Endodermal cell (in vitro differentiated cells): ENCODE data around the gene CCND1. TPM values are rescaled to one million over a fixed set of nuclear protein-coding genes. Genes with fewer than 3 reads are reported as not detected.

ENCODE experiments used
- DNase-seq: peaks from one replicate; pipeline ENCODE4 v3.0.0-alpha.2; 2017
- H3K27ac ChIP-seq: 2 replicates; pipeline ENCODE4 v1.5.1; 2013; ENCODE audit warnings: mild to moderate bottlenecking, low read depth, low read length, moderate library complexity
- H3K27me3 ChIP-seq: 2 replicates; pipeline ENCODE4 v1.6.1; 2013; ENCODE audit warnings: mild to moderate bottlenecking, low read length, moderate library complexity; ENCODE audit not compliant: insufficient read depth, control insufficient read depth, poor library complexity, severe bottlenecking
- H3K36me3 ChIP-seq: 2 replicates; pipeline ENCODE4 v1.7.0; 2013; ENCODE audit warnings: mild to moderate bottlenecking, low read length, moderate library complexity; ENCODE audit not compliant: control insufficient read depth, insufficient read depth
- H3K4me1 ChIP-seq: one replicate; pipeline ENCODE4 v1.7.0; 2013; ENCODE audit warnings: low read length; ENCODE audit not compliant: control insufficient read depth, insufficient read depth
- H3K4me3 ChIP-seq: 2 replicates; pipeline ENCODE4 v1.5.1; 2013; ENCODE audit warnings: mild to moderate bottlenecking, low read length, moderate library complexity
- H3K9ac ChIP-seq: 2 replicates; pipeline ENCODE4 v1.6.1; 2013; ENCODE audit warnings: mild to moderate bottlenecking, low read length, moderate library complexity; ENCODE audit not compliant: poor library complexity, severe bottlenecking; ENCODE audit errors: extremely low read depth
- H3K9me3 ChIP-seq: 2 replicates; pipeline ENCODE4 v1.6.1; 2013; ENCODE audit warnings: mild to moderate bottlenecking, low read length, moderate library complexity; ENCODE audit not compliant: control insufficient read depth
- H3K27ac Mint-ChIP-seq: 2 replicates; pipeline ENCODE4 v1.8.0; 2020; ENCODE audit warnings: mixed read lengths
- H3K27me3 Mint-ChIP-seq: 2 replicates; pipeline ENCODE4 v1.8.0; 2021; ENCODE audit warnings: mild to moderate bottlenecking, mixed read lengths; ENCODE audit not compliant: insufficient read depth
- H3K36me3 Mint-ChIP-seq: 2 replicates; pipeline ENCODE4 v1.8.0; 2020; ENCODE audit warnings: low read depth, mixed read lengths
- H3K4me1 Mint-ChIP-seq: 2 replicates; pipeline ENCODE4 v1.8.0; 2020; ENCODE audit warnings: mixed read lengths
- H3K4me3 Mint-ChIP-seq: 2 replicates; pipeline ENCODE4 v1.8.0; 2020; ENCODE audit warnings: mild to moderate bottlenecking, moderate library complexity, mixed read lengths
- H3K9me3 Mint-ChIP-seq: 2 replicates; pipeline ENCODE4 v1.8.0; 2020; ENCODE audit warnings: mild to moderate bottlenecking, mixed read lengths
- WGBS, 2 experiments: methylation state at CpG; one replicate each; pipeline versions ENCODE4 v1.1.5 to v1.1.7; 2013; ENCODE audit warnings: missing lambda C conversion rate in 2 of 2, mixed read lengths in 1 of 2; ENCODE audit not compliant: insufficient coverage in 1 of 2, insufficient read length in 1 of 2; 5-methylcytosine and 5-hydroxymethylcytosine counted together
- total RNA-seq, 2 donors: library from RNA; stranded (reverse); fragmentation: NEBNext Ultra II Directional in 1 of 2; extraction: Animal tissue kit (Norgen Biotek cat#: 25700) in 1 of 2; gene quantifications; 2 replicates in 1 of 2; 3 replicates in 1 of 2; pipeline ENCODE4 v1.2.1, GENCODE V29; 2021
- TF ChIP-seq, protein P1 (sequence below): fragments of 200-600 bp; sonication (generic); conservative IDR thresholded peaks from 2 replicates; pipeline ENCODE4 v1.5.0; 2021; ENCODE audit warnings: antibody characterized with exemption, mild to moderate bottlenecking

Gene CCND1
- total RNA-seq, 2 donors from 2014 or later, result 65.7 to 214 TPM

DNA sequence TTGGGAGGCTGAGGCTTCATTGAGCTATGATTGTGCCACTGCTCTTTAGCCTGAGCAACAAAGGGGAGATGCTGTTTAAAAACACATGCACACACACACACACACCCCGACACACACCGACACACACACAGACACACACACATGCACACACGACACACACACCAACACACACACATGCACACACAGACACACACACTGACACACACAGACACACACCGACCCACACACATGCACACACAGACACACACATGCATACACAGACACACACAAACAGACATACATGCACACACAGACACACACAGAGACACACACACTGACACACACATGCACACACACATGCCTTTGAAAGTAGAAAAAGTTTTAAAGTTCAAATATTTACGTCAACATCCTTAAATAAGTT lies 39.7 kb downstream of the CCND1 start:
- Mint-ChIP-seq H3K9me3 (no peaks in the 10 kb centered on the region), H3K4me3 (no peak overlapping the region), H3K27me3 (peaks cover 10% of the 10 kb centered on the region), H3K4me1 (no peaks in the 10 kb centered on the region), H3K27ac (no peak overlapping the region), H3K36me3 (no peaks in the 10 kb centered on the region)
- Histone ChIP-seq H3K9ac (no peak overlapping the region), H3K4me3 (no peak overlapping the region), H3K27ac (no peak overlapping the region), H3K27me3 (peaks cover 7% of the 10 kb centered on the region), H3K9me3 (peaks cover 4% of the 10 kb centered on the region), H3K36me3 (no peaks in the 10 kb centered on the region), H3K4me1 (no peaks in the 10 kb centered on the region)
- WGBS, 2 experiments, result 80 to 87% methylated on average over 1 to 5 of the region's 5 CpGs
- TF ChIP-seq, protein P1, sequence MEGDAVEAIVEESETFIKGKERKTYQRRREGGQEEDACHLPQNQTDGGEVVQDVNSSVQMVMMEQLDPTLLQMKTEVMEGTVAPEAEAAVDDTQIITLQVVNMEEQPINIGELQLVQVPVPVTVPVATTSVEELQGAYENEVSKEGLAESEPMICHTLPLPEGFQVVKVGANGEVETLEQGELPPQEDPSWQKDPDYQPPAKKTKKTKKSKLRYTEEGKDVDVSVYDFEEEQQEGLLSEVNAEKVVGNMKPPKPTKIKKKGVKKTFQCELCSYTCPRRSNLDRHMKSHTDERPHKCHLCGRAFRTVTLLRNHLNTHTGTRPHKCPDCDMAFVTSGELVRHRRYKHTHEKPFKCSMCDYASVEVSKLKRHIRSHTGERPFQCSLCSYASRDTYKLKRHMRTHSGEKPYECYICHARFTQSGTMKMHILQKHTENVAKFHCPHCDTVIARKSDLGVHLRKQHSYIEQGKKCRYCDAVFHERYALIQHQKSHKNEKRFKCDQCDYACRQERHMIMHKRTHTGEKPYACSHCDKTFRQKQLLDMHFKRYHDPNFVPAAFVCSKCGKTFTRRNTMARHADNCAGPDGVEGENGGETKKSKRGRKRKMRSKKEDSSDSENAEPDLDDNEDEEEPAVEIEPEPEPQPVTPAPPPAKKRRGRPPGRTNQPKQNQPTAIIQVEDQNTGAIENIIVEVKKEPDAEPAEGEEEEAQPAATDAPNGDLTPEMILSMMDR, result no peak
- no peak for DNase-seq

- H3K9me3 Mint-ChIP-seq, result no peaks in the 10 kb centered on the region
- Histone ChIP-seq H3K27ac (no peak overlapping the region), H3K9ac (no peak overlapping the region), H3K36me3 (no peaks in the 10 kb centered on the region), H3K27me3 (peaks cover 8% of the 10 kb centered on the region), H3K9me3 (peaks cover 4% of the 10 kb centered on the region), H3K4me3 (no peak overlapping the region), H3K4me1 (no peaks in the 10 kb centered on the region)
- peaks cover 12% of the 10 kb centered on the region for H3K27me3 Mint-ChIP-seq
- no peak overlapping the region for H3K4me3 Mint-ChIP-seq
- 84 to 94% methylated on average over 5 to 6 of the region's 6 CpGs for WGBS, 2 experiments
- no peak overlapping the region for H3K27ac Mint-ChIP-seq
- DNase-seq, result no peak
- H3K36me3 Mint-ChIP-seq, result no peaks in the 10 kb centered on the region
- H3K4me1 Mint-ChIP-seq, result no peaks in the 10 kb centered on the region
- TF ChIP-seq, protein P1, result no peak
These were observed 41.3 kb downstream of the CCND1 start for GRCh38 chr11:69682221-69682620.

- Mint-ChIP-seq H3K36me3 (no peaks in the 10 kb centered on the region), H3K27ac (no peak overlapping the region), H3K4me3 (no peak overlapping the region), H3K27me3 (peaks cover 12% of the 10 kb centered on the region), H3K4me1 (no peaks in the 10 kb centered on the region), H3K9me3 (no peaks in the 10 kb centered on the region)
- no peak overlapping the region for H3K9ac ChIP-seq
- H3K27ac ChIP-seq, result no peak overlapping the region
- H3K27me3 ChIP-seq, result peaks cover 8% of the 10 kb centered on the region
- TF ChIP-seq, protein P1, result no peak
- H3K4me1 ChIP-seq, result no peaks in the 10 kb centered on the region
- WGBS, 2 experiments, result 88 to 90% methylated on average over 4 to 7 of the region's 7 CpGs
- peaks cover 4% of the 10 kb centered on the region for H3K9me3 ChIP-seq
- H3K36me3 ChIP-seq, result no peaks in the 10 kb centered on the region
- DNase-seq, result no peak
- H3K4me3 ChIP-seq, result no peak overlapping the region
These were observed 41.8 kb downstream of the CCND1 start for GRCh38 chr11:69682681-69683326.
